H1 (cell line): ENCODE measurements around the gene NELL2. TPM values are rescaled to one million over a fixed set of nuclear protein-coding genes. Genes with fewer than 3 reads are reported as not detected.
"Not testable (repeated sequence)": the region's sequence is repeated elsewhere in the genome, so short reads cannot be mapped to it uniquely, and the experiment has no call there.

Experiments
- CTCF ChIA-PET: fragments of 300-600 bp; sonication (Branson Sonifier 250); formaldehyde crosslinking; loops from one replicate; lab custom pipeline; 2021; ENCODE audit not compliant: partially characterized antibody; lab: Charles Lee
- POLR2A ChIA-PET: fragments of 300-600 bp; sonication (Branson Sonifier 250); formaldehyde crosslinking; loops from one replicate; lab custom pipeline; 2021; ENCODE audit warnings: inconsistent platforms; ENCODE audit not compliant: partially characterized antibody; lab: Charles Lee
- DNase-seq, 2 experiments: peaks; one replicate each; pipeline versions ENCODE4 v3.0.0 to v3.0.0-alpha.2; 2010 to 2022; ENCODE audit warnings: low spot score in 2 of 2, low read depth in 1 of 2, mixed read lengths in 1 of 2
- FAIRE-seq: peaks from 2 replicates; lab custom pipeline; 2011; peaks lifted over from hg19 to GRCh38; lab: Jason Lieb, UNC
- H2AFZ ChIP-seq: 2 replicates; pipeline ENCODE4 v1.8.1; 2012; ENCODE audit warnings: low read length, inconsistent platforms
- H2AK5ac ChIP-seq: 2 replicates; pipeline ENCODE4 v1.6.1; 2013; ENCODE audit warnings: low read depth, low read length
- H2BK120ac ChIP-seq: replicated peaks from 2 replicates; pipeline ENCODE3; 2013; ENCODE audit warnings: low read depth, low read length, inconsistent platforms
- H2BK12ac ChIP-seq: 2 replicates; pipeline ENCODE4 v1.6.1; 2013; ENCODE audit warnings: low read depth, low read length
- H2BK15ac ChIP-seq: 2 replicates; pipeline ENCODE4 v1.6.1; 2013; ENCODE audit warnings: low read length
- H2BK20ac ChIP-seq: 2 replicates; pipeline ENCODE4 v1.6.1; 2013; ENCODE audit warnings: low read length
- H2BK5ac ChIP-seq: 2 replicates; pipeline ENCODE4 v1.6.1; 2013; ENCODE audit warnings: low read depth, low read length
- H3K14ac ChIP-seq: 2 replicates; pipeline ENCODE4 v1.6.1; 2013; ENCODE audit warnings: inconsistent platforms; ENCODE audit not compliant: insufficient read length
- H3K18ac ChIP-seq: 2 replicates; pipeline ENCODE4 v1.6.1; 2013; ENCODE audit warnings: low read length; ENCODE audit errors: extremely low read depth
- H3K23ac ChIP-seq: 2 replicates; pipeline ENCODE4 v1.6.1; 2013; ENCODE audit warnings: inconsistent platforms; ENCODE audit not compliant: insufficient read length
- H3K23me2 ChIP-seq: 2 replicates; pipeline ENCODE4 v1.6.1; 2013; ENCODE audit warnings: low read depth, low read length
- H3K27ac ChIP-seq: 2 replicates; pipeline ENCODE4 v1.6.1; 2011; ENCODE audit warnings: low read depth, low read length, inconsistent platforms
- H3K27me3 ChIP-seq, 4 experiments: replicated peaks in 1 of 4; 1 replicate in 1 of 4; 2 replicates in 3 of 4; pipeline versions ENCODE4 v1.6.1 to v1.8.1; 2011 to 2013; ENCODE audit warnings: low read length in 3 of 4, mild to moderate bottlenecking in 3 of 4, inconsistent platforms in 2 of 4, mixed read lengths in 2 of 4, moderate library complexity in 1 of 4; ENCODE audit not compliant: control insufficient read depth in 3 of 4, insufficient read depth in 3 of 4; ENCODE audit errors: extremely low read depth in 1 of 4
- H3K36me3 ChIP-seq, 4 experiments: 2 replicates each; pipeline versions ENCODE4 v1.6.1 to v1.8.1; 2011 to 2013; ENCODE audit warnings: mild to moderate bottlenecking in 4 of 4, low read length in 3 of 4, moderate library complexity in 2 of 4, control low read depth in 1 of 4, inconsistent platforms in 1 of 4; ENCODE audit not compliant: insufficient read depth in 4 of 4, control insufficient read depth in 2 of 4
- H3K4ac ChIP-seq: replicated peaks from 2 replicates; pipeline ENCODE3; 2013; ENCODE audit warnings: low read length, low read depth, mixed read lengths, inconsistent platforms; ENCODE audit not compliant: insufficient read length
- H3K4me1 ChIP-seq, 4 experiments: replicated peaks in 1 of 4; 1 replicate in 1 of 4; 2 replicates in 3 of 4; pipeline versions ENCODE4 v1.6.1 to v1.8.1; 2011 to 2013; ENCODE audit warnings: low read length in 3 of 4, inconsistent platforms in 2 of 4, mixed read lengths in 1 of 4; ENCODE audit not compliant: insufficient read depth in 4 of 4, control insufficient read depth in 3 of 4
- H3K4me2 ChIP-seq, 2 experiments: 2 replicates each; pipeline versions ENCODE4 v1.6.1 to v1.8.1; 2011 to 2013; ENCODE audit warnings: low read depth in 2 of 2, low read length in 2 of 2, control low read depth in 1 of 2, inconsistent platforms in 1 of 2, mild to moderate bottlenecking in 1 of 2; ENCODE audit not compliant: insufficient read depth in 1 of 2
- H3K4me3 ChIP-seq, 4 experiments: fragments of 200-600, 300-600 bp in 1 of 4; sonication (generic), shearing (Covaris generic), sonication (Bioruptor Twin) in 1 of 4; 2 replicates each; pipeline versions ENCODE4 v1.5.1 to v1.8.1; 2011 to 2016; ENCODE audit warnings: low read length in 4 of 4, low read depth in 3 of 4, control low read depth in 2 of 4, inconsistent platforms in 2 of 4, mild to moderate bottlenecking in 2 of 4, mixed read lengths in 1 of 4, moderate library complexity in 1 of 4; ENCODE audit not compliant: insufficient read depth in 2 of 4; ENCODE audit errors: extremely low read depth in 1 of 4
- H3K56ac ChIP-seq: replicated peaks from 2 replicates; pipeline ENCODE3; 2013; ENCODE audit warnings: low read depth, mild to moderate bottlenecking, mixed read lengths, low read length, inconsistent platforms; ENCODE audit not compliant: insufficient read length
- H3K79me1 ChIP-seq: 2 replicates; pipeline ENCODE4 v1.6.1; 2013; ENCODE audit warnings: low read depth, low read length, control low read depth
- H3K79me2 ChIP-seq, 2 experiments: 2 replicates each; pipeline versions ENCODE4 v1.6.1 to v1.8.1; 2012 to 2013; ENCODE audit warnings: low read length in 2 of 2, mild to moderate bottlenecking in 2 of 2, inconsistent platforms in 1 of 2; ENCODE audit not compliant: insufficient read depth in 2 of 2, control insufficient read depth in 1 of 2
- H3K9ac ChIP-seq, 4 experiments: replicated peaks in 1 of 4; 1 replicate in 1 of 4; 2 replicates in 3 of 4; pipeline versions ENCODE4 v1.6.1 to v1.8.1; 2011 to 2013; ENCODE audit warnings: low read depth in 3 of 4, low read length in 3 of 4, control low read depth in 2 of 4, mild to moderate bottlenecking in 2 of 4, moderate library complexity in 2 of 4, inconsistent platforms in 1 of 4; ENCODE audit errors: extremely low read depth in 1 of 4
- H3K9me3 ChIP-seq, 2 experiments: 2 replicates each; pipeline versions ENCODE4 v1.6.1 to v1.8.1; 2012 to 2013; ENCODE audit warnings: mild to moderate bottlenecking in 2 of 2, moderate library complexity in 2 of 2, control low read depth in 1 of 2, inconsistent platforms in 1 of 2, low read depth in 1 of 2, low read length in 1 of 2, mixed read lengths in 1 of 2; ENCODE audit not compliant: insufficient read depth in 2 of 2
- H4K20me1 ChIP-seq, 2 experiments: replicated peaks in 1 of 2; 2 replicates each; pipeline versions ENCODE3 to v1.8.1; 2011 to 2013; ENCODE audit warnings: inconsistent platforms in 2 of 2, low read length in 2 of 2, mild to moderate bottlenecking in 1 of 2; ENCODE audit not compliant: insufficient read depth in 2 of 2, control insufficient read depth in 1 of 2
- H4K5ac ChIP-seq: 2 replicates; pipeline ENCODE4 v1.6.1; 2013; ENCODE audit warnings: low read length, low read depth, mixed read lengths, inconsistent platforms; ENCODE audit not compliant: insufficient read length
- H4K8ac ChIP-seq: 2 replicates; pipeline ENCODE4 v1.8.0; 2013; ENCODE audit warnings: mild to moderate bottlenecking, moderate library complexity, low read length, inconsistent platforms; ENCODE audit not compliant: insufficient read depth; ENCODE audit errors: extremely low read depth
- H4K91ac ChIP-seq: replicated peaks from 2 replicates; pipeline ENCODE3; 2013; ENCODE audit warnings: low read length, mixed read lengths, inconsistent platforms; ENCODE audit not compliant: insufficient read length
- WGBS, 2 experiments: shearing (Covaris generic) in 1 of 2; methylation state at CpG; one replicate each; pipeline versions ENCODE4 v1.1.6 to v1.1.7; 2013 to 2015; ENCODE audit warnings: low lambda C conversion rate in 2 of 2, mixed read lengths in 2 of 2, inconsistent platforms in 1 of 2, low coverage in 1 of 2, missing lambda C conversion rate in 1 of 2; ENCODE audit not compliant: insufficient replicate concordance in 2 of 2, insufficient coverage in 1 of 2, insufficient read length in 1 of 2; ENCODE audit errors: extremely low coverage in 1 of 2, missing lambda C conversion rate in 1 of 2; 5-methylcytosine and 5-hydroxymethylcytosine counted together
- polyA plus RNA-seq, 7 experiments: library from polyadenylated mRNA; depleted of rRNA in 3 of 7; stranded (reverse) in 5 of 7; unstranded in 2 of 7; fragments of >200 nt in 5 of 7; fragments of 200-250 nt in 2 of 7; gene quantifications; 1 replicate in 5 of 7; 2 replicates in 1 of 7; 4 replicates in 1 of 7; pipeline versions ENCODE4 v1.2.1 to v1.2.3, GENCODE V29; 2011 to 2013; ENCODE audit warnings: missing spikeins in 2 of 7, mixed read lengths in 2 of 7
- total RNA-seq: library from RNA; stranded (reverse); fragmentation: NEBNext Ultra II Directional; extraction: Animal tissue kit (Norgen Biotek cat#: 25700); gene quantifications from 2 replicates; pipeline ENCODE4 v1.2.1, GENCODE V29; 2021

Gene NELL2
- total and polyA plus RNA-seq, 2 of the 8 experiments (the other 6 are each of a cell fraction or from before 2014, with no cell fraction given) = 54.2 to 56.8 TPM

GRCh38 chr12:44741292-44741980 is 134.7 kb downstream of the NELL2 start:
- H3K4me3 ChIP-seq, H2BK15ac ChIP-seq, H4K5ac ChIP-seq, POLR2A ChIA-PET, H3K23ac ChIP-seq, H4K8ac ChIP-seq, H2BK12ac ChIP-seq, H3K4me2 ChIP-seq, H3K4ac ChIP-seq, H3K14ac ChIP-seq, H3K4me1 ChIP-seq, H4K91ac ChIP-seq, H3K9ac ChIP-seq, FAIRE-seq, H2BK20ac ChIP-seq, H2BK120ac ChIP-seq, H3K23me2 ChIP-seq, H3K36me3 ChIP-seq, H3K56ac ChIP-seq, H4K20me1 ChIP-seq, H3K79me1 ChIP-seq, H3K18ac ChIP-seq, DNase-seq, H2AK5ac ChIP-seq, H2BK5ac ChIP-seq, H3K27ac ChIP-seq, H2AFZ ChIP-seq, H3K79me2 ChIP-seq, H3K27me3 ChIP-seq: not testable (repeated sequence)
- peaks cover 16 to 21% of the 10 kb centered on the region in 2 experiments for H3K9me3 ChIP-seq
- CTCF ChIA-PET = interaction anchor here (0.7 to 1.0 kb wide), 2 partner anchors 10 to 726 kb away, joined by 3 read pairs; no protein-coding TSS in a partner anchor
- WGBS, 2 experiments = 91% methylated on average over 15 of the region's 17 CpGs; no CpG with 5 or more reads in 1 of the 2 experiments
